ENCODE measurements around the gene KNSTRN. TPM values are rescaled to one million over a fixed set of nuclear protein-coding genes. Genes with fewer than 3 reads are reported as not detected.

The KNSTRN gene
- total RNA-seq, 4 donors from 2014 or later = 5.8 to 16.0 (median 11.9) TPM

DNA sequence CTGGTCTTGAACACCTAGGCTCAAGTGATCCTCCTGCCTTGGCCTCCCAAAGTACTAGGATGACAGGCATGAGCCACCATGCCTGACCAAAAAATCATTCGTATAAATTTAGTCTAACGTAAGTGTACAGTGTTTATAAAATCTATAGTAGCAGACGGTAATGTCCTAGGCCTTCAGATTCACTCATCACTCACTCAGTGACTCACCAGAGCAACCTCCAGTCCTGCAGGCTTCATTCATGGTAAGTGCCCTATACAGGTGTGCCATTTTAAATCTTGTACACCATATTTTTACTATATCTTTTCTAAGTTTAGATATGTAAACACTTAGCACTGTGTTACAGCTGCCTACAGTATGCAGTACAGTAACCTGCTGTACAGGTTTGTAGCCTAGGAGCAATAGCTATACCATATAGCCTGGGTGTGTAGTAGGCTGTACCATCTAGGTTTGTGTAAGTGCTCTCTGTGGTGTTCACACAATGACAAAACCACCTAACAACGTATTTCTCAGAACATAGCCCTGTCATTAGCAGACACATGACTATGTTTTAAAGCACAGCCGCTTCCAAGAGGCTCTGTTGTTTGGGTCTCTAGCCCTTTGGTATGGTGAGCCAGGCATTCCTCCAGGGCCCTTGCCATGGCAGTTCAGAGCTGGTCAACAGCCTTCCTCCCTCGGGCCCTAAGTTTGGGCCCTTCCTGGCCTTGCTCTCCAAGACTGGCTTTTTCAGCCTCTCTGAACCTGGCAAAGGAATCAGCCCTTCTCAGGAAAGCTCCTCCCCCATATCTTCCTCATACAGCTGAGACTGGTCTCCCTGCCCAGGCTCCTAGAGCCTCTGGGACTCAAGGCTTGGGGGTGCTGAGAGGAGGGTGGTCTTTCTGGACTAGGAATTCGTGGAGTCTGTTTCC is 39.9 kb upstream of the KNSTRN start:
- ATAC-seq (ENCODE audit: low FRiP score) = no peak
- no peak for DNase-seq (ENCODE audit: low spot score)
- TF ChIP-seq, protein P1, sequence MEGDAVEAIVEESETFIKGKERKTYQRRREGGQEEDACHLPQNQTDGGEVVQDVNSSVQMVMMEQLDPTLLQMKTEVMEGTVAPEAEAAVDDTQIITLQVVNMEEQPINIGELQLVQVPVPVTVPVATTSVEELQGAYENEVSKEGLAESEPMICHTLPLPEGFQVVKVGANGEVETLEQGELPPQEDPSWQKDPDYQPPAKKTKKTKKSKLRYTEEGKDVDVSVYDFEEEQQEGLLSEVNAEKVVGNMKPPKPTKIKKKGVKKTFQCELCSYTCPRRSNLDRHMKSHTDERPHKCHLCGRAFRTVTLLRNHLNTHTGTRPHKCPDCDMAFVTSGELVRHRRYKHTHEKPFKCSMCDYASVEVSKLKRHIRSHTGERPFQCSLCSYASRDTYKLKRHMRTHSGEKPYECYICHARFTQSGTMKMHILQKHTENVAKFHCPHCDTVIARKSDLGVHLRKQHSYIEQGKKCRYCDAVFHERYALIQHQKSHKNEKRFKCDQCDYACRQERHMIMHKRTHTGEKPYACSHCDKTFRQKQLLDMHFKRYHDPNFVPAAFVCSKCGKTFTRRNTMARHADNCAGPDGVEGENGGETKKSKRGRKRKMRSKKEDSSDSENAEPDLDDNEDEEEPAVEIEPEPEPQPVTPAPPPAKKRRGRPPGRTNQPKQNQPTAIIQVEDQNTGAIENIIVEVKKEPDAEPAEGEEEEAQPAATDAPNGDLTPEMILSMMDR (IDR thresholded peaks at IDR 0.05) = no peak

DNA sequence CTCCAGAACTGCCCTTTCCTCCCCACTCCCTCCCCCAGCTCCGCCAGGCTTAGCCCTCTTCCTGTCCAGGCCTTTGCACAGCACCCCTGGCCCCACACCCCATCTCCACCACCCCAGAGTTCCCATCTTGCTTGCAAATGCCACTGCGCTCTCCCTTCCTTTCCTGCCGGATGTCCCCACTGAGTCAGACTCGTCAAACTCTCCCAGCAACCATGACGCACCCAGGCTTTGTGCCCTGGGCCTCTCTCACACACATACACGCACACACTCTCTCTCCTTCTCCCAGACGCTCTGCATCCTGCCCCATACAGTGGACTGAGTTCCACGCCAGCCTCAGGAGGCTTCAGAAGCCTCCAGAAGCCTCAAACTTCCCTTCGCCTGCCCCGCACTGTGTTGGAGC is 39.0 kb upstream of the KNSTRN start:
- DNase-seq (ENCODE audit: low spot score) (no peak), ATAC-seq (ENCODE audit: low FRiP score) (no peak)
- TF ChIP-seq, protein P1 (IDR thresholded peaks at IDR 0.05) = no peak

DNA sequence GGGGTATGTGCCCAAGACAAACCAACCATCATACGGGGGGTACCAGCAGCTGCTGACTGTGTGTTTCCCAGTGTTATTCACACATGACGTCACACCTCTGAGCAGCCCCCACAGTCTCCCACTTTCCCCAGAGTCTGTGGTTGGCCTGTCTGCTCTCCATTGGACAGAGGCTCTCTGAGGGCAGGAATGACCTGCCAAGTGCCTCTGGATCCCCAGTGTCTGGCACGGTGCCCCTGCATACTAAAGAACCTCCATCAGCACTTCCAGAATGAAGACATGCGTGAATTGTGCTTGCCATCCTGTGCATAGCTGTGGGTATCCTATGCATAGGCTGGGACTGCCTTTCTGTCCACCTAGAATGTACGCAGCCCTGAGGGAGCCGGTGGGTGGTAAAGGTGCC is 38.3 kb upstream of the KNSTRN start:
- ATAC-seq (ENCODE audit: low FRiP score) = no peak
- TF ChIP-seq, protein P1 (IDR thresholded peaks at IDR 0.05) = no peak
- DNase-seq (ENCODE audit: low spot score) = no peak

DNA sequence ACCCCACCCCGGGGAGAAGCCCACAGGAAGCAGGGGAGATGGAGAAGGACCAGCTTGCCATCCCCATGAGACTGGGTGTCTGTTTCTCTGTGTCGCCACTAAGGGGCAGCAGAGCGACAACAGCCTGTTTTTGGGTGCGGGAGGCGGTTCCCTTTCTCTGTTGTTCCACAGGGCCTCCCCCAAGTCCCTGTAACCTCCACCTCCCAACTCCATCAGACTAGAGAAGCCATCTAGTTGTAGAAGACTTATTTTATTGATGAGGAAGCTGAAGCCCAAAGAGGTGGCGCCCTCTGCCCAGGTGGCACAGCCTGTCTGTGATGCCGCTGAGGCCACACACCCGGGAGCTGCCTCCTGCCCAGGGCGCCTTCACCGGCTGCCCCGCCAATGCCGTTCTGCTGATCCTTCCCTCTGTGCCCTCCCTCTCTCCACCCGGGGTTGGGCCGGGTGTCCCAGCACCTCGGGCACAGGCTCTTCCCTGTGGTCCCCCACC is 37.8 kb upstream of the KNSTRN start:
- TF ChIP-seq, protein P1 (IDR thresholded peaks at IDR 0.05) = peak in 1 of 3 donors; percentile 4
- no peak for ATAC-seq (ENCODE audit: low FRiP score)
- no peak for DNase-seq (ENCODE audit: low spot score)

DNA sequence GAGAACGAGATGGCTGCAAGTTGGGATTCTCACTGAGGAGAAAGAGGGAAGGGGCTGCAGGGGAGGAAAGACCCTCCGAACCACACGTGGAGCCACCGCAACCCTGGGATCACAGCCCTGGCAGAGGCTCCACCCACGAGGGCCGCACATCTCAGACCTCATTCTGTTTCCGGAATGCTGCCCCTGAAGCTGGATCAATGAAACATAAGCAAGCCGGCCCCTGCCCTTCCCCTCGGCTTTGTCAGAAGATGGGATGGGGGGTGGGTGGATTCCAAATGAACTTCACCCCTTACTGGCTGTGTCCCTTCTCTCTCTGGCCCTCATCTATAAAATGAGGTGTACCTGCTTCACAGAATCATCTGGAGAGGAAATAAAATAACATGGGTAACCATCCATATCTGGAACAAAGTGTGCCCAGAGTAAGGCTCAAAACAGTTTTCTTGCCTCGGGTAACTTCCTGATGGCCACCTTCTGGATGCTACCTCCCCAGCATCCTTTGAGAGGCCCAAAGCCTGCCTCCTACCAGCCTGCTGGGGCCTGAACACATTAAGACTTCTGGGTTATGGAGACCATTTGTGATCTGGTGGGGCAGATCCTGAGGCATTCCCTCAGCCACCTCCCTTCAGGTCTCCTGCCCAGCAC is 37.2 kb upstream of the KNSTRN start:
- no peak for DNase-seq (ENCODE audit: low spot score)
- TF ChIP-seq, protein P1 (IDR thresholded peaks at IDR 0.05) = no peak
- no peak for ATAC-seq (ENCODE audit: low FRiP score)

DNA sequence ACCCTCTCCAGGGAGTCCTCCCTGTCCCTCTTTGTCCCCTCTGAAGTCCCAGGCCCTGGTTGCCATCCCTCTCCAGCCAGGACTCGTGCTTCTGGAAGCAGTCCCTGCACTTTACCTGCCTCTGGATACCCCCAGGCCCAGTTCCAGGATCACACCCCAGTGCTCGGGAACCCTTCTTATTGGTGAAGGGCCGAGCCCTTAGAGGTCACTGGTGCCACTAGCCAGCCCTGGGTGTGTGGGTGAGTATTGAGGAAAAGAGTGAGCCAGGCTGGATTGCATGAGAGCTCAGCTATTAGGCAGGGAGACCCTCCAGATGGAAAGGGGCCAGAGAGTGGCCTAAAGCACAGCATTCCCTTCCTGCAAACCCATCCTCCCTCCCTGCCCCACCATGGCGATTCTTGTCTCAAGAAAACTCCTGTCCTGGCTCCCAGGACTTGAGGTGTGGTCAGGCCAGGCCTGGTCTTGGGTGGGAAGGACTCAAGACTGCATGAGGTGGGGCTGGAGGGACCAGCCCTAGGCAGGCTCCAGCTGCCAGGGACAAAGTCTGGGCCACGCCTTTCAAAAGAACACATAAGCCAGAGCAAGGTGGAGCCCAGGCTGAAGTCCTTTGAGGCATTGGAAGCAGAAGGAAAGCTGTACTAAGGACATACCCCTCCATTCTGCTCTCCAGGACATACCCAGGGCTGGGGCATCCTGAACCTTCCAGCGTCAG is 36.5 kb upstream of the KNSTRN start:
- ATAC-seq (ENCODE audit: low FRiP score) = no peak
- TF ChIP-seq, protein P1 (IDR thresholded peaks at IDR 0.05) = no peak
- no peak for DNase-seq (ENCODE audit: low spot score)

Measured in omental fat pad (tissue), 4 donors.